IMR-90 (cell line): ENCODE measurements around the gene PRCP.

ENCODE experiments used
- BHLHE40 ChIP-seq: fragments of 150-350 bp; IDR thresholded peaks from 2 replicates; pipeline ENCODE4 v1.6.1; 2016; ENCODE audit warnings: mild to moderate bottlenecking, low read depth, low read length
- CEBPB ChIP-seq: IDR thresholded peaks from 2 replicates; pipeline ENCODE4 v1.6.1; 2012; ENCODE audit warnings: low read depth, low read length, improper control_type of control experiment
- CTCF ChIP-seq: conservative IDR thresholded peaks from 2 replicates; pipeline ENCODE4 v1.5.1; 2012; ENCODE audit warnings: mild to moderate bottlenecking, low read depth, low read length, improper control_type of control experiment
- ELK1 ChIP-seq: fragments of 150-350 bp; IDR thresholded peaks from 2 replicates; pipeline ENCODE4 v1.6.1; 2016; ENCODE audit warnings: low read depth, mild to moderate bottlenecking, low read length, moderate library complexity, borderline replicate concordance
- MAFK ChIP-seq: IDR thresholded peaks from 2 replicates; pipeline ENCODE4 v1.6.1; 2012; ENCODE audit warnings: low read depth, low read length, improper control_type of control experiment
- MXI1 ChIP-seq: IDR thresholded peaks from 2 replicates; pipeline ENCODE4 v1.6.1; 2012; ENCODE audit warnings: low read depth, mild to moderate bottlenecking, low read length, moderate library complexity, borderline replicate concordance
- POLR2A ChIP-seq: IDR thresholded peaks from 2 replicates; pipeline ENCODE4 v1.6.1; 2012; ENCODE audit warnings: mild to moderate bottlenecking, low read depth, low read length
- RAD21 ChIP-seq: IDR thresholded peaks from 2 replicates; pipeline ENCODE4 v1.6.1; 2012; ENCODE audit warnings: low read length, improper control_type of control experiment
- USF2 ChIP-seq: fragments of 150-350 bp; IDR thresholded peaks from 2 replicates; pipeline ENCODE4 v1.6.1; 2017; ENCODE audit warnings: mild to moderate bottlenecking, antibody characterized with exemption, low read length, low read depth

DNA sequence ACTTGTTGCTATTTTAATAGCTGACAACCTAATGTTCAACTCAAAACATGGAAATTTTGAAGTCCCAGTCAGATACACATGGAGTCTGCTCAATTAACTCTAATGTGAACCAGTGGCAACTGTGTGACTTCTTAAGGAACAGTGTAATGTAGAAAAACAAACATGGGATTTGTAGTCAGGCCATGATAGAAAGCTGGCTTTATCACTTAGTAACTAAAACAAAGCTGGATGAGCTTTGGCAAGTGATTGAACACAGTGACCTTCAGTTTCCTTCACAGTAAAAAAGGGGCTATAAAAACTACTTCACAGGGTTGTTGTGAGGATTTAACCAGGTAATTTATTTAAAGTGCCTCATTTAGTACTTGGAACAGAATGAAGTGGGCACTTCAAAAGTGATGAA, 62.6 kb downstream of the PRCP start:
- TF ChIP-seq RAD21 (no peak), CTCF (no peak), ELK1 (no peak), POLR2A (no peak), BHLHE40 (no peak), USF2 (no peak), MAFK (no peak), MXI1 (no peak), CEBPB (no peak)
